Measurements from ENCODE around the gene FAM227B.

Gene FAM227B

GRCh38 chr15:49460411-49460941 lies 160.1 kb downstream of the FAM227B start:
- H3K4me3 ChIP-seq (ENCODE audit: low read depth, low read length) = no peak overlapping the region
- TF ChIP-seq CTCF (IDR thresholded peaks at IDR 0.05; ENCODE audit: low read depth, low read length) = no peak

GRCh38 chr15:49458145-49458544 lies 162.5 kb downstream of the FAM227B start:
- no peak overlapping the region for H3K4me3 ChIP-seq (ENCODE audit: low read depth, low read length)
- no peak for TF ChIP-seq CTCF (IDR thresholded peaks at IDR 0.05; ENCODE audit: low read depth, low read length)

GRCh38 chr15:49456166-49456565 lies 164.5 kb downstream of the FAM227B start:
- no peak overlapping the region for H3K4me3 ChIP-seq (ENCODE audit: low read depth, low read length)
- TF ChIP-seq CTCF (IDR thresholded peaks at IDR 0.05; ENCODE audit: low read depth, low read length) = no peak

GRCh38 chr15:49452595-49452994 lies 168.0 kb downstream of the FAM227B start:
- H3K4me3 ChIP-seq (ENCODE audit: low read depth, low read length) = no peak overlapping the region
- TF ChIP-seq CTCF (IDR thresholded peaks at IDR 0.05; ENCODE audit: low read depth, low read length) = no peak

GRCh38 chr15:49441816-49442215 lies 178.8 kb downstream of the FAM227B start:
- no peak for TF ChIP-seq CTCF (IDR thresholded peaks at IDR 0.05; ENCODE audit: low read depth, low read length)
- no peak overlapping the region for H3K4me3 ChIP-seq (ENCODE audit: low read depth, low read length)

GRCh38 chr15:49441356-49441755 lies 179.3 kb downstream of the FAM227B start:
- no peak for TF ChIP-seq CTCF (IDR thresholded peaks at IDR 0.05; ENCODE audit: low read depth, low read length)
- no peak overlapping the region for H3K4me3 ChIP-seq (ENCODE audit: low read depth, low read length)

- H3K4me3 ChIP-seq (ENCODE audit: low read depth, low read length) = no peak overlapping the region
- TF ChIP-seq CTCF (IDR thresholded peaks at IDR 0.05; ENCODE audit: low read depth, low read length) = no peak
These were observed 180.8 kb downstream of the FAM227B start for GRCh38 chr15:49439678-49440395.

Measured in WI38 (cell line).